Mesenchymal stem cell (in vitro differentiated cells and primary cell): Measurements from ENCODE around the gene DHX34. TPM values are rescaled to one million over a fixed set of nuclear protein-coding genes. Genes with fewer than 3 reads are reported as not detected.
A peak's percentile ranks its signal among the peaks of the same experiment; 100 is the strongest.
"Not testable (repeated sequence)": the region's sequence is repeated elsewhere in the genome, so short reads cannot be mapped to it uniquely, and the experiment has no call there.

Experiments used
- DNase-seq: peaks from one replicate; pipeline ENCODE4 v3.0.0-alpha.2; 2013
- H2AFZ ChIP-seq: one replicate; pipeline ENCODE4 v1.6.1; 2013; ENCODE audit warnings: low read depth, mild to moderate bottlenecking, control low read depth, inconsistent platforms, low read length, moderate library complexity
- H2AK5ac ChIP-seq: 2 replicates; pipeline ENCODE4 v1.6.1; 2013; ENCODE audit warnings: low read length, moderate library complexity, mild to moderate bottlenecking, inconsistent platforms; ENCODE audit not compliant: severe bottlenecking
- H2BK120ac ChIP-seq: one replicate; pipeline ENCODE4 v1.6.1; 2013; ENCODE audit warnings: low read depth, mild to moderate bottlenecking, inconsistent platforms, low read length, moderate library complexity
- H2BK12ac ChIP-seq, 2 experiments: one replicate each; pipeline ENCODE4 v1.6.1; 2013; ENCODE audit warnings: inconsistent platforms in 2 of 2, low read length in 2 of 2, mild to moderate bottlenecking in 2 of 2, moderate library complexity in 2 of 2, control low read depth in 1 of 2
- H2BK15ac ChIP-seq: one replicate; pipeline ENCODE4 v1.6.1; 2013; ENCODE audit warnings: mild to moderate bottlenecking, low read depth, inconsistent platforms; ENCODE audit not compliant: poor library complexity, severe bottlenecking
- H2BK5ac ChIP-seq: 2 replicates; pipeline ENCODE4 v1.6.1; 2013; ENCODE audit warnings: low read depth, mild to moderate bottlenecking, low read length, control low read depth, inconsistent platforms; ENCODE audit not compliant: poor library complexity, severe bottlenecking
- H3K14ac ChIP-seq, 2 experiments: one replicate each; pipeline ENCODE4 v1.6.1; 2013; ENCODE audit warnings: inconsistent platforms in 2 of 2, low read length in 2 of 2, control low read depth in 1 of 2, mild to moderate bottlenecking in 1 of 2, moderate library complexity in 1 of 2
- H3K18ac ChIP-seq, 2 experiments: one replicate each; pipeline ENCODE4 v1.6.1; 2013; ENCODE audit warnings: inconsistent platforms in 2 of 2, low read length in 2 of 2, control low read depth in 1 of 2, low read depth in 1 of 2, mild to moderate bottlenecking in 1 of 2
- H3K23ac ChIP-seq, 2 experiments: one replicate each; pipeline ENCODE4 v1.6.1; 2013; ENCODE audit warnings: inconsistent platforms in 2 of 2, low read length in 2 of 2, mild to moderate bottlenecking in 2 of 2, moderate library complexity in 2 of 2, control low read depth in 1 of 2
- H3K27ac ChIP-seq: 2 replicates; pipeline ENCODE4 v1.5.1; 2013; ENCODE audit warnings: mild to moderate bottlenecking, moderate library complexity, low read length, control low read depth, inconsistent platforms; ENCODE audit not compliant: poor library complexity, severe bottlenecking
- H3K27me3 ChIP-seq, 2 experiments: 2 replicates each; pipeline versions ENCODE4 v1.6.1 to v1.7.0; 2013; ENCODE audit warnings: low read length in 2 of 2, mild to moderate bottlenecking in 2 of 2, moderate library complexity in 2 of 2, control low read depth in 1 of 2, inconsistent platforms in 1 of 2; ENCODE audit not compliant: control insufficient read depth in 1 of 2, insufficient read depth in 1 of 2
- H3K36me3 ChIP-seq, 2 experiments: 2 replicates each; pipeline versions ENCODE4 v1.6.1 to v1.7.0; 2013; ENCODE audit warnings: low read length in 2 of 2, control low read depth in 1 of 2, inconsistent platforms in 1 of 2, low read depth in 1 of 2, mild to moderate bottlenecking in 1 of 2; ENCODE audit not compliant: insufficient read depth in 2 of 2, control insufficient read depth in 1 of 2
- H3K4ac ChIP-seq, 2 experiments: one replicate each; pipeline ENCODE4 v1.6.1; 2013; ENCODE audit warnings: inconsistent platforms in 2 of 2, low read length in 2 of 2, mild to moderate bottlenecking in 2 of 2, moderate library complexity in 2 of 2, control low read depth in 1 of 2, low read depth in 1 of 2
- H3K4me1 ChIP-seq: 2 replicates; pipeline ENCODE4 v1.6.1; 2013; ENCODE audit warnings: low read depth, low read length, control low read depth; ENCODE audit not compliant: control insufficient read depth, insufficient read depth
- H3K4me2 ChIP-seq: 2 replicates; pipeline ENCODE4 v1.6.1; 2013; ENCODE audit warnings: low read length, mild to moderate bottlenecking, inconsistent platforms; ENCODE audit not compliant: poor library complexity, severe bottlenecking
- H3K4me3 ChIP-seq, 2 experiments: 2 replicates each; pipeline versions ENCODE4 v1.5.1 to v1.7.0; 2013; ENCODE audit warnings: low read length in 2 of 2, mild to moderate bottlenecking in 2 of 2, control low read depth in 1 of 2, low read depth in 1 of 2; ENCODE audit not compliant: insufficient read depth in 1 of 2
- H3K79me1 ChIP-seq: replicated peaks from 2 replicates; pipeline ENCODE4 v1.6.1; 2013; ENCODE audit warnings: mild to moderate bottlenecking, control low read depth, low read length, inconsistent platforms; ENCODE audit not compliant: poor library complexity, severe bottlenecking
- H3K9ac ChIP-seq: 2 replicates; pipeline ENCODE4 v1.7.0; 2013; ENCODE audit warnings: mild to moderate bottlenecking, low read length, moderate library complexity
- H3K9me3 ChIP-seq: 2 replicates; pipeline ENCODE4 v1.7.0; 2013; ENCODE audit warnings: mild to moderate bottlenecking, low read length; ENCODE audit not compliant: control insufficient read depth
- H4K8ac ChIP-seq: one replicate; pipeline ENCODE4 v1.6.1; 2013; ENCODE audit warnings: inconsistent platforms, mild to moderate bottlenecking, low read length, moderate library complexity
- H4K91ac ChIP-seq: one replicate; pipeline ENCODE4 v1.6.1; 2013; ENCODE audit warnings: mild to moderate bottlenecking, low read length, inconsistent platforms
- WGBS: methylation state at CpG from one replicate; pipeline ENCODE4 v1.1.7; 2013; ENCODE audit warnings: mixed read lengths; 5-methylcytosine and 5-hydroxymethylcytosine counted together
- polyA plus RNA-seq, 2 experiments: library from polyadenylated mRNA; stranded (reverse); fragments of 200-250 nt; gene quantifications; one replicate each; pipeline ENCODE4 v1.2.3, GENCODE V29; 2013

The DHX34 gene
- polyA plus RNA-seq (2013, experiment 1 of 2) = 5.8 TPM
- polyA plus RNA-seq (2013, experiment 2 of 2) = 5.7 TPM

DNA sequence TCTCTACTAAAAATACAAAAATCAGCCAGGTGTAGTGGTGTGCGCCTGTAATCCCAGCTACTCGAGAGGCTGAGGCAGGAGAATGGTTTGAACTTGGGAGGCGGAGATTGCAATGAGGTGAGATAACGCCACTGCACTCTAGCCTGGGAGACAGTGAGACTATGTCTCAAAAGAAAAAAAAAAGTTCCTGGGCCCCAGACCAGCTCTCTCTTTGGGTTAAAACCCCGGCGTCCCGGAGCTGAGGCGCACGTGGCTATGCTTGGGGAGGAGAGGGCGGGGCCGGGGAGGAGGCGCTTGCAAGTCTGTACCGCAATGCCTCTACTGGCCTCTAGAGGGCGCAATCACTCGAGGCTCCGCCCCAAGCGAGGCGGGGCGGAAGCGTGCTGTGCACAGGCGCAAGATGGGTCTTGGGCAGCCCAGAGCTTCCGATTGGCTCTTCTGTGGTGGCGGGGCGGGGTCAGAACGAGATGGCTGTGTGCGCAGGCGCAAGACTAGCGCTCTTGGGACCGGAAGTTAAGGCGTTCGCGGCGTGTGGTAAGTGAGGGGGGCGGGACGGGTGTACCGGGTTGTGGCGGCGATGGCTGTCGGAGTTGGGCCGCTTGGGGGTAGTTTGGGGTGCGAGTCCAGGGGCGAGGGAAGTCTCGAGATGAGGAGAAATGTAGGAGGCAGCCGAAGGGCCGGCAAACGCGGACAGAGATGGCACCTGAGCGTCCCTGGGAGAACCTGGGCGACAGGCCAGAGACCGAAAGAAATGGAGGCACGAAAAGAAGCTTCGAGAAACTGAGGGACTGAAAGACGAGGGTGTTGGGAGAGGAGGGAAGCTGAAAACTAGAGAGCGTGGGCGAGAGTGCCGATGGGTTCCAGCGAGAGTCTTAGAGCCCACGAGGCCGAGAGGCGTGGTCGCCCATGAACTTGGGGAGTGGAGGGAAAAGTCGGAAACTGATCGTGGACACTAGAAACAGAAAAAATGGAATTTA, at the start of gene DHX34:
DHX34 (plus strand) TSS at position 497 of the 977 bp plus-strand sequence. CDS start 3,716 bp downstream, outside the sequence.
- whole genome bisulfite sequencing = 6% methylated on average over 63 of the region's 63 CpGs
- Histone ChIP-seq H3K9me3 (no peaks in the 10 kb centered on the region), H2BK5ac (peak within 1 kb of the TSS; percentile 75)

DNA sequence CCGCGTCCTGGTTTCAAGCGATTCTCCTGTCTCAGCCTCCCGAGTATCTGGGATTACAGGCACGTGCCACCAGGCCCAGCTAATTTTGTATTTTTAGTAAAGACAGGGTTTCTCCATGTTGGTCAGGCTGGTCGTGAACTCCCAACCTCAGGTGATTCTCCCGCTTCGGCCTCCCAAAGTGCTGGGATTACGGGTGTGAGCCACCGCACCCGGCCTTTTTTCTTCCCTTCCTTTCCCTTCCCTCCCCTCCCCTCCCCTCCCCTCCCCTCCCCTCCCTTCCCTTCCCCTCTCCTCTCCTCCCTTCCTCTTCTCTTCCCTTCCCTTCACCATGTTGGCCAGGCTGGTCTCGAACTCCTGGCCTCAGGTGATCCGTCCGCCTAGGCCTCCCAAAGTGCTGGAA, 48.2 kb upstream of the DHX34 start:
- H2AK5ac ChIP-seq, H3K36me3 ChIP-seq, H3K4me3 ChIP-seq: not testable (repeated sequence)

More for the DNA sequence above, at the start of gene DHX34:
- Histone ChIP-seq H3K18ac (peak within 1 kb of the TSS; percentile 4 to 83), H3K27ac (peak within 1 kb of the TSS; percentile 67), H3K79me1 (peaks cover 33% of the 10 kb centered on the region), H4K8ac (peak within 1 kb of the TSS; percentile 61), H3K36me3 (peaks cover 16 to 27% of the 10 kb centered on the region in 2 experiments), H3K4me3 (peak within 1 kb of the TSS; percentile 88 to 95), H2AFZ (peak within 1 kb of the TSS; percentile 96), H3K4ac (peak within 1 kb of the TSS; percentile 20 to 47), H2AK5ac (peak within 1 kb of the TSS; percentile 50), H3K9ac (peak within 1 kb of the TSS; percentile 90), H2BK12ac (no peak within 1 kb of the TSS), H3K4me2 (peak within 1 kb of the TSS; percentile 90), H3K23ac (no peak within 1 kb of the TSS), H3K14ac (peak within 1 kb of the TSS in 1 of 2 experiments; percentile 79), H2BK120ac (no peak within 1 kb of the TSS), H3K4me1 (peaks cover 3% of the 10 kb centered on the region), H3K27me3 (no peaks in the 10 kb centered on the region), H4K91ac (peak within 1 kb of the TSS; percentile 62), H2BK15ac (peak within 1 kb of the TSS; percentile 90)
- peak; percentile 98 for DNase-seq

DNA sequence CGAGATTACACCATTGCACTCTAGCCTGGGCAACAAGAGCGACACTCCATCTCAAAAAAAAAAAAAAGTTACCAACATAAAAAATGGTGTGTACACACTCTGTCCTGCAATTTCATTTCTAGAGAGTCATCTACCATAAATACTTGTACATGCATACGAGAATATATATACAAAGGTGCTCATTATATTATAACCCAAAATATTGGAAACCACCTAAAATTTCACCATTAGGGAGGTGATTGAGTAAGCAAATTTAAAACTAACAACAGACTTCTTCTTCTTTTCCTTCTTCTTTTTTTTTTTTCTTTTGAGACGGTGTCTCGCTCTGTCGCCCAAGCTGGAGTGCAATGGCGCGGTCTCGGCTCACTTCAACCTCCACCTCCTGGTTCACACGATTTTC, 46.9 kb upstream of the DHX34 start:
- H4K8ac ChIP-seq = no peak overlapping the region
- H3K14ac ChIP-seq = no peak overlapping the region
- no peak overlapping the region for H3K4me2 ChIP-seq
- H3K36me3 ChIP-seq = peaks cover 0 to 3% of the 10 kb centered on the region in 2 experiments
- no peak overlapping the region for H3K4me3 ChIP-seq
- H3K9ac ChIP-seq = no peak overlapping the region
- H3K27ac ChIP-seq = no peak overlapping the region
- no peak overlapping the region for H3K23ac ChIP-seq
- 95% methylated on average over 9 of the region's 10 CpGs for WGBS
- no peak overlapping the region for H4K91ac ChIP-seq
- H3K4me1 ChIP-seq = peaks cover 8% of the 10 kb centered on the region
- H3K79me1 ChIP-seq = no peaks in the 10 kb centered on the region
- no peak overlapping the region for H2AK5ac ChIP-seq
- no peaks in the 10 kb centered on the region for H3K27me3 ChIP-seq
- no peak overlapping the region for H2BK5ac ChIP-seq
- H2BK120ac ChIP-seq = no peak overlapping the region
- no peak overlapping the region for H3K18ac ChIP-seq
- no peak overlapping the region for H2AFZ ChIP-seq
- H3K9me3 ChIP-seq = no peaks in the 10 kb centered on the region
- no peak overlapping the region for H2BK15ac ChIP-seq
- DNase-seq = no peak
- no peak overlapping the region for H2BK12ac ChIP-seq
- H3K4ac ChIP-seq = no peak overlapping the region

More for the DNA sequence above, 48.2 kb upstream of the DHX34 start:
- H3K14ac ChIP-seq, H4K91ac ChIP-seq, H2BK15ac ChIP-seq, H4K8ac ChIP-seq, H2AFZ ChIP-seq, H3K9ac ChIP-seq, H2BK120ac ChIP-seq, H3K27ac ChIP-seq, H3K4ac ChIP-seq, H2BK12ac ChIP-seq, H3K79me1 ChIP-seq, H3K4me1 ChIP-seq, H3K27me3 ChIP-seq, H3K9me3 ChIP-seq, H2BK5ac ChIP-seq, DNase-seq, H3K18ac ChIP-seq, H3K23ac ChIP-seq, H3K4me2 ChIP-seq: not testable (repeated sequence)
- WGBS = 84% methylated on average over 8 of the region's 14 CpGs

DNA sequence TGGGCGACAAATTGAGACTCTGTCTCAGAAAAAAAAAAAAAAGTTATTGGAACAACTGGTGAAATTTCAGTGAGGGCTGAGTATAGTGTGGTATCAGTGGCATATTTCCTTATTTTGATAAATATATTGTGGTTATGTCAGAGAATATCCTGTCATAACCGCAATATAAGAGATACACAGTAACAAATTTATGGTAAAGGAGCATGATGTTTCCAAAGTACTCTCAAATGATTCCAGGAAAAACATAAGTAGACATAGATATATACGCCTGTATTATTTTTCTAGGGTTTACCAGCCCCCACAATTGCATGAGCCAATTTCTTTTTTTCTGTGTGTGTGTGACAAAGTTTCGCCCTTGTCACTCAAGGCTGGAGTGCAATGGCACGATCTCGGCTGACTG, 45.1 kb upstream of the DHX34 start:
- Histone ChIP-seq H3K9ac (no peak overlapping the region), H2AFZ (no peak overlapping the region), H2AK5ac (no peak overlapping the region), H3K23ac (no peak overlapping the region), H3K4me2 (no peak overlapping the region), H3K9me3 (no peaks in the 10 kb centered on the region), H2BK120ac (no peak overlapping the region), H2BK5ac (no peak overlapping the region), H2BK12ac (no peak overlapping the region), H4K91ac (no peak overlapping the region), H3K4me3 (no peak overlapping the region), H3K79me1 (no peaks in the 10 kb centered on the region), H2BK15ac (no peak overlapping the region), H3K27ac (no peak overlapping the region), H3K27me3 (no peaks in the 10 kb centered on the region), H3K14ac (no peak overlapping the region), H3K18ac (no peak overlapping the region), H3K4me1 (peaks cover 8% of the 10 kb centered on the region), H3K36me3 (peaks cover 0 to 3% of the 10 kb centered on the region in 2 experiments), H3K4ac (no peak overlapping the region), H4K8ac (no peak overlapping the region)
- WGBS = 97% methylated on average over 4 of the region's 6 CpGs
- DNase-seq = no peak
